ENCODE results near the gene DCBLD2. TPM values are rescaled to one million over a fixed set of nuclear protein-coding genes. Genes with fewer than 3 reads are reported as not detected.

The DCBLD2 gene
- total and polyA plus RNA-seq, 2 experiments from 2014 or later: 68.3 to 203 TPM

- H3K4me1 ChIP-seq (ENCODE audit: insufficient read depth): no peaks in the 10 kb centered on the region
- 100% methylated on average over 1 of the region's 1 CpG for WGBS, 2 experiments (ENCODE audit: low coverage in 1 of 2, low lambda C conversion rate in 2 of 2, missing lambda C conversion rate in 2 of 2)
- no peaks in the 10 kb centered on the region for H3K27me3 ChIP-seq (replicated peaks; ENCODE audit: insufficient read depth)
- H3K9me2 ChIP-seq (ENCODE audit: insufficient read depth): no peaks in the 10 kb centered on the region
- peaks cover 77% of the 10 kb centered on the region for H3K36me3 ChIP-seq (ENCODE audit: low read depth)
- H3K9ac ChIP-seq: no peak overlapping the region
- no peak overlapping the region for H3K4me3 ChIP-seq
- H2AFZ ChIP-seq: no peak overlapping the region
- TF ChIP-seq EZH2 (IDR thresholded peaks at IDR 0.05; ENCODE audit: insufficient read depth, poor library complexity, severe bottlenecking) (no peak), EZH2phosphoT487 (IDR thresholded peaks at IDR 0.05; ENCODE audit: insufficient read depth, low read depth) (no peak)
- no peak for DNase-seq
- no peaks in the 10 kb centered on the region for H3K9me3 ChIP-seq (ENCODE audit: low read depth)
- peaks cover 43% of the 10 kb centered on the region for H3F3A ChIP-seq (ENCODE audit: insufficient read depth)
- no peaks in the 10 kb centered on the region for H4K20me1 ChIP-seq (ENCODE audit: insufficient read depth)
- peaks cover 5% of the 10 kb centered on the region; the same call in 1 of the 2 replicates for H3K79me2 ChIP-seq (ENCODE audit: insufficient read depth)
- 0 out of 2 replicates have a peak overlapping the region, but pooled peaks have one; percentile 19 for H3K27ac ChIP-seq
- in situ Hi-C loops (cut with MboI): no loop called here
- no peak overlapping the region for H3K4me2 ChIP-seq (ENCODE audit: unreplicated experiment)
These were observed 95.0 kb downstream of the DCBLD2 start for GRCh38 chr3:98806521-98806920.

GRCh38 chr3:98805571-98805970 is 95.9 kb downstream of the DCBLD2 start:
- H3K36me3 ChIP-seq (ENCODE audit: low read depth): peaks cover 77% of the 10 kb centered on the region
- no peak overlapping the region for H3K9ac ChIP-seq
- in situ Hi-C loops (cut with MboI): no loop called here
- no peak for DNase-seq
- no peak overlapping the region for H2AFZ ChIP-seq
- H3K4me2 ChIP-seq (ENCODE audit: unreplicated experiment): no peak overlapping the region
- no peaks in the 10 kb centered on the region for H4K20me1 ChIP-seq (ENCODE audit: insufficient read depth)
- no peaks in the 10 kb centered on the region for H3K9me2 ChIP-seq (ENCODE audit: insufficient read depth)
- no peaks in the 10 kb centered on the region for H3K4me1 ChIP-seq (ENCODE audit: insufficient read depth)
- 90 to 94% methylated on average over 6 of the region's 6 CpGs for WGBS, 2 experiments (ENCODE audit: low coverage in 1 of 2, low lambda C conversion rate in 2 of 2, missing lambda C conversion rate in 2 of 2)
- H3K9me3 ChIP-seq (ENCODE audit: low read depth): no peaks in the 10 kb centered on the region
- no peaks in the 10 kb centered on the region for H3K27me3 ChIP-seq (replicated peaks; ENCODE audit: insufficient read depth)
- 0 out of 2 replicates have a peak, but pooled peaks cover 5% of the 10 kb centered on the region for H3K79me2 ChIP-seq (ENCODE audit: insufficient read depth)
- TF ChIP-seq EZH2phosphoT487 (IDR thresholded peaks at IDR 0.05; ENCODE audit: insufficient read depth, low read depth) (no peak), EZH2 (IDR thresholded peaks at IDR 0.05; ENCODE audit: insufficient read depth, poor library complexity, severe bottlenecking) (no peak)
- no peak overlapping the region for H3K27ac ChIP-seq
- H3F3A ChIP-seq (ENCODE audit: insufficient read depth): peaks cover 52% of the 10 kb centered on the region
- H3K4me3 ChIP-seq: no peak overlapping the region

- Histone ChIP-seq H3K9ac (no peak overlapping the region), H3K4me2 (ENCODE audit: unreplicated experiment) (no peak overlapping the region), H3K27ac (no peak overlapping the region), H3K4me3 (no peak overlapping the region), H3K4me1 (ENCODE audit: insufficient read depth) (no peaks in the 10 kb centered on the region), H3K9me3 (ENCODE audit: low read depth) (no peaks in the 10 kb centered on the region), H3K79me2 (ENCODE audit: insufficient read depth) (no peaks in the 10 kb centered on the region), H4K20me1 (ENCODE audit: insufficient read depth) (no peaks in the 10 kb centered on the region), H3F3A (ENCODE audit: insufficient read depth) (peaks cover 71% of the 10 kb centered on the region), H2AFZ (no peak overlapping the region), H3K36me3 (ENCODE audit: low read depth) (peaks cover 76% of the 10 kb centered on the region), H3K9me2 (ENCODE audit: insufficient read depth) (no peaks in the 10 kb centered on the region), H3K27me3 (replicated peaks; ENCODE audit: insufficient read depth) (no peaks in the 10 kb centered on the region)
- DNase-seq: no peak
- WGBS, 2 experiments (ENCODE audit: low coverage in 1 of 2, low lambda C conversion rate in 2 of 2, missing lambda C conversion rate in 2 of 2): 90 to 92% methylated on average over 7 of the region's 7 CpGs
- in situ Hi-C loops (cut with MboI): no loop called here
- TF ChIP-seq EZH2phosphoT487 (IDR thresholded peaks at IDR 0.05; ENCODE audit: insufficient read depth, low read depth): no peak
- no peak for TF ChIP-seq EZH2 (IDR thresholded peaks at IDR 0.05; ENCODE audit: insufficient read depth, poor library complexity, severe bottlenecking)
These were observed 100.3 kb downstream of the DCBLD2 start for GRCh38 chr3:98801043-98801747.

GRCh38 chr3:98800401-98800800 is 101.1 kb downstream of the DCBLD2 start:
- no peak overlapping the region for H3K4me2 ChIP-seq (ENCODE audit: unreplicated experiment)
- H3F3A ChIP-seq (ENCODE audit: insufficient read depth): peaks cover 73% of the 10 kb centered on the region
- H3K36me3 ChIP-seq (ENCODE audit: low read depth): peaks cover 76% of the 10 kb centered on the region
- no peak overlapping the region for H3K27ac ChIP-seq
- H3K9ac ChIP-seq: no peak overlapping the region
- no peaks in the 10 kb centered on the region for H3K9me2 ChIP-seq (ENCODE audit: insufficient read depth)
- H3K9me3 ChIP-seq (ENCODE audit: low read depth): no peaks in the 10 kb centered on the region
- H2AFZ ChIP-seq: no peak overlapping the region
- in situ Hi-C loops (cut with MboI): no loop called here
- no peak overlapping the region for H3K4me3 ChIP-seq
- no peaks in the 10 kb centered on the region for H4K20me1 ChIP-seq (ENCODE audit: insufficient read depth)
- H3K4me1 ChIP-seq (ENCODE audit: insufficient read depth): no peaks in the 10 kb centered on the region
- no peaks in the 10 kb centered on the region for H3K27me3 ChIP-seq (replicated peaks; ENCODE audit: insufficient read depth)
- no peaks in the 10 kb centered on the region for H3K79me2 ChIP-seq (ENCODE audit: insufficient read depth)
- no peak for DNase-seq
- no peak for TF ChIP-seq EZH2 (IDR thresholded peaks at IDR 0.05; ENCODE audit: insufficient read depth, poor library complexity, severe bottlenecking)
- TF ChIP-seq EZH2phosphoT487 (IDR thresholded peaks at IDR 0.05; ENCODE audit: insufficient read depth, low read depth): no peak
- WGBS, 2 experiments (ENCODE audit: low coverage in 1 of 2, low lambda C conversion rate in 2 of 2, missing lambda C conversion rate in 2 of 2): 93 to 96% methylated on average over 3 of the region's 3 CpGs

Data from GM23248 (cell line).